ENCODE measurements around the gene PCED1B.

PCED1B gene

GRCh38 chr12:47085815-47086252, 6.4 kb downstream of the PCED1B start:
- H3K4me2 ChIP-seq (ENCODE audit: low read depth, low read length, poor library complexity, severe bottlenecking) = peak overlapping the region; percentile 42
- H3K9me2 ChIP-seq (replicated peaks; ENCODE audit: insufficient read depth, low read length) = no peaks in the 10 kb centered on the region
- peak overlapping the region; percentile 65 for H2AFZ ChIP-seq (ENCODE audit: low read depth, low read length, severe bottlenecking)
- TF ChIP-seq EZH2phosphoT487 (conservative IDR thresholded peaks at IDR 0.05; ENCODE audit: low read length) (no peak), CTCF (IDR thresholded peaks at IDR 0.05; ENCODE audit: insufficient read depth, low read length, poor library complexity, severe bottlenecking) (no peak)
- H3F3A ChIP-seq (ENCODE audit: insufficient read depth) = peaks cover 21% of the 10 kb centered on the region
- no peaks in the 10 kb centered on the region for H3K27me3 ChIP-seq (ENCODE audit: low read length)
- H3K27ac ChIP-seq (ENCODE audit: low read depth, low read length) = no peak overlapping the region
- H3K79me2 ChIP-seq (ENCODE audit: insufficient read depth, low read length) = no peaks in the 10 kb centered on the region
- H3K9me3 ChIP-seq (ENCODE audit: insufficient read depth, low read length) = no peaks in the 10 kb centered on the region
- no peaks in the 10 kb centered on the region for H4K20me1 ChIP-seq (ENCODE audit: low read depth, low read length)
- H3K9ac ChIP-seq (ENCODE audit: low read length) = no peak overlapping the region
- no peak overlapping the region for H3K4me3 ChIP-seq (ENCODE audit: insufficient read depth, low read length, poor library complexity, severe bottlenecking)
- H3K36me3 ChIP-seq (ENCODE audit: low read length) = no peaks in the 10 kb centered on the region

- no peak overlapping the region for H2AFZ ChIP-seq (ENCODE audit: low read depth, low read length, severe bottlenecking)
- no peaks in the 10 kb centered on the region for H4K20me1 ChIP-seq (ENCODE audit: low read depth, low read length)
- H3K4me2 ChIP-seq (ENCODE audit: low read depth, low read length, poor library complexity, severe bottlenecking) = no peak overlapping the region
- no peaks in the 10 kb centered on the region for H3K9me2 ChIP-seq (replicated peaks; ENCODE audit: insufficient read depth, low read length)
- H3K36me3 ChIP-seq (ENCODE audit: low read length) = no peaks in the 10 kb centered on the region
- no peak overlapping the region for H3K4me3 ChIP-seq (ENCODE audit: insufficient read depth, low read length, poor library complexity, severe bottlenecking)
- H3K27ac ChIP-seq (ENCODE audit: low read depth, low read length) = no peak overlapping the region
- no peaks in the 10 kb centered on the region for H3K79me2 ChIP-seq (ENCODE audit: insufficient read depth, low read length)
- H3K9me3 ChIP-seq (ENCODE audit: insufficient read depth, low read length) = no peaks in the 10 kb centered on the region
- H3K9ac ChIP-seq (ENCODE audit: low read length) = no peak overlapping the region
- H3F3A ChIP-seq (ENCODE audit: insufficient read depth) = peaks cover 7% of the 10 kb centered on the region
- no peak for TF ChIP-seq CTCF (IDR thresholded peaks at IDR 0.05; ENCODE audit: insufficient read depth, low read length, poor library complexity, severe bottlenecking)
- no peak for TF ChIP-seq EZH2phosphoT487 (conservative IDR thresholded peaks at IDR 0.05; ENCODE audit: low read length)
- H3K27me3 ChIP-seq (ENCODE audit: low read length) = no peaks in the 10 kb centered on the region
Measured at GRCh38 chr12:47087088-47087688, 7.8 kb downstream of the PCED1B start.

- no peak overlapping the region for H3K9ac ChIP-seq (ENCODE audit: low read length)
- H4K20me1 ChIP-seq (ENCODE audit: low read depth, low read length) = no peaks in the 10 kb centered on the region
- H3K27ac ChIP-seq (ENCODE audit: low read depth, low read length) = no peak overlapping the region
- no peaks in the 10 kb centered on the region for H3K9me3 ChIP-seq (ENCODE audit: insufficient read depth, low read length)
- no peak overlapping the region for H3K4me3 ChIP-seq (ENCODE audit: insufficient read depth, low read length, poor library complexity, severe bottlenecking)
- no peaks in the 10 kb centered on the region for H3K79me2 ChIP-seq (ENCODE audit: insufficient read depth, low read length)
- no peak overlapping the region for H3K4me2 ChIP-seq (ENCODE audit: low read depth, low read length, poor library complexity, severe bottlenecking)
- no peaks in the 10 kb centered on the region for H3K9me2 ChIP-seq (replicated peaks; ENCODE audit: insufficient read depth, low read length)
- no peaks in the 10 kb centered on the region for H3K36me3 ChIP-seq (ENCODE audit: low read length)
- no peak overlapping the region for H2AFZ ChIP-seq (ENCODE audit: low read depth, low read length, severe bottlenecking)
- peaks cover 4% of the 10 kb centered on the region; the same call in 1 of the 2 replicates for H3F3A ChIP-seq (ENCODE audit: insufficient read depth)
- no peaks in the 10 kb centered on the region for H3K27me3 ChIP-seq (ENCODE audit: low read length)
- TF ChIP-seq EZH2phosphoT487 (conservative IDR thresholded peaks at IDR 0.05; ENCODE audit: low read length) (no peak), CTCF (IDR thresholded peaks at IDR 0.05; ENCODE audit: insufficient read depth, low read length, poor library complexity, severe bottlenecking) (no peak)
Measured at GRCh38 chr12:47088021-47088944, 8.9 kb downstream of the PCED1B start.
